Nephron (organoid): Measurements from ENCODE around the gene COL18A1.

ENCODE experiments used
- H3K27ac Mint-ChIP-seq, 3 experiments: 2 replicates each; pipeline ENCODE4 v1.8.0; 2020; ENCODE audit warnings: mixed read lengths in 3 of 3, mild to moderate bottlenecking in 2 of 3, moderate library complexity in 1 of 3
- H3K27me3 Mint-ChIP-seq: 2 replicates; pipeline ENCODE4 v1.8.0; 2021; ENCODE audit warnings: low read depth, mild to moderate bottlenecking, moderate library complexity, mixed read lengths
- H3K36me3 Mint-ChIP-seq: 2 replicates; pipeline ENCODE4 v1.8.0; 2020; ENCODE audit warnings: low read depth, mixed read lengths
- H3K4me1 Mint-ChIP-seq: 2 replicates; pipeline ENCODE4 v1.8.0; 2020; ENCODE audit warnings: mixed read lengths
- H3K4me3 Mint-ChIP-seq, 3 experiments: 2 replicates each; pipeline ENCODE4 v1.8.0; 2020; ENCODE audit warnings: mild to moderate bottlenecking in 3 of 3, mixed read lengths in 3 of 3, moderate library complexity in 2 of 3
- H3K9me3 Mint-ChIP-seq: 2 replicates; pipeline ENCODE4 v1.8.0; 2020; ENCODE audit warnings: mixed read lengths
- CTCF ChIP-seq, 3 experiments: fragments of 200-600 bp; sonication (generic); IDR thresholded peaks; one replicate each; pipeline ENCODE4 v1.5.0; 2021; ENCODE audit warnings: antibody characterized with exemption in 3 of 3; ENCODE audit not compliant: unreplicated experiment in 3 of 3

Gene COL18A1

GRCh38 chr21:45519182-45519581 lies 114.2 kb downstream of the COL18A1 start:
- Mint-ChIP-seq H3K36me3 (peaks cover 70% of the 10 kb centered on the region), H3K4me1 (no peaks in the 10 kb centered on the region), H3K9me3 (peaks cover 53% of the 10 kb centered on the region), H3K27me3 (peaks cover 4% of the 10 kb centered on the region), H3K27ac (no peak overlapping the region), H3K4me3 (no peak overlapping the region)
- TF ChIP-seq CTCF (IDR thresholded peaks at IDR 0.05; ENCODE audit: unreplicated experiment in 3 of 3) = no peak

GRCh38 chr21:45521241-45521640 lies 116.3 kb downstream of the COL18A1 start:
- no peak for TF ChIP-seq CTCF (IDR thresholded peaks at IDR 0.05; ENCODE audit: unreplicated experiment in 3 of 3)
- Mint-ChIP-seq H3K9me3 (peaks cover 53% of the 10 kb centered on the region), H3K27me3 (peaks cover 4% of the 10 kb centered on the region), H3K4me1 (no peaks in the 10 kb centered on the region), H3K27ac (no peak overlapping the region), H3K4me3 (no peak overlapping the region), H3K36me3 (peaks cover 70% of the 10 kb centered on the region)

GRCh38 chr21:45522381-45522780 lies 117.4 kb downstream of the COL18A1 start:
- Mint-ChIP-seq H3K4me1 (no peaks in the 10 kb centered on the region), H3K9me3 (peaks cover 53% of the 10 kb centered on the region), H3K36me3 (peaks cover 66% of the 10 kb centered on the region), H3K4me3 (no peak overlapping the region), H3K27ac (no peak overlapping the region), H3K27me3 (peaks cover 4% of the 10 kb centered on the region)
- TF ChIP-seq CTCF (IDR thresholded peaks at IDR 0.05; ENCODE audit: unreplicated experiment in 3 of 3) = no peak

- Mint-ChIP-seq H3K4me1 (no peaks in the 10 kb centered on the region), H3K9me3 (peaks cover 50% of the 10 kb centered on the region), H3K27ac (no peak overlapping the region), H3K36me3 (peaks cover 64% of the 10 kb centered on the region), H3K4me3 (no peak overlapping the region), H3K27me3 (peaks cover 4% of the 10 kb centered on the region)
- TF ChIP-seq CTCF (IDR thresholded peaks at IDR 0.05; ENCODE audit: unreplicated experiment in 3 of 3) = no peak
These were observed 118.0 kb downstream of the COL18A1 start for GRCh38 chr21:45522986-45523385.

- peaks cover 44% of the 10 kb centered on the region for H3K9me3 Mint-ChIP-seq
- no peaks in the 10 kb centered on the region for H3K4me1 Mint-ChIP-seq
- no peak for TF ChIP-seq CTCF (IDR thresholded peaks at IDR 0.05; ENCODE audit: unreplicated experiment in 3 of 3)
- H3K27me3 Mint-ChIP-seq = peaks cover 4% of the 10 kb centered on the region
- H3K4me3 Mint-ChIP-seq = no peak overlapping the region
- no peak overlapping the region for H3K27ac Mint-ChIP-seq
- peaks cover 63% of the 10 kb centered on the region for H3K36me3 Mint-ChIP-seq
These were observed 118.6 kb downstream of the COL18A1 start for GRCh38 chr21:45523411-45524101.

- H3K9me3 Mint-ChIP-seq = peaks cover 32% of the 10 kb centered on the region
- H3K4me1 Mint-ChIP-seq = no peaks in the 10 kb centered on the region
- H3K36me3 Mint-ChIP-seq = peaks cover 52% of the 10 kb centered on the region
- no peak overlapping the region for H3K4me3 Mint-ChIP-seq
- peaks cover 4% of the 10 kb centered on the region for H3K27me3 Mint-ChIP-seq
- TF ChIP-seq CTCF (IDR thresholded peaks at IDR 0.05; ENCODE audit: unreplicated experiment in 3 of 3) = no peak
- H3K27ac Mint-ChIP-seq = peak overlapping the region in 1 of 3 experiments; percentile 19
These were observed 119.8 kb downstream of the COL18A1 start for GRCh38 chr21:45524756-45525152.
